ENCODE data around the gene SLC45A2. TPM values are rescaled to one million over a fixed set of nuclear protein-coding genes. Genes with fewer than 3 reads are reported as not detected.

Gene SLC45A2
- total RNA-seq, 1 experiment from 2014 or later: not detected

- ATAC-seq (peak; percentile 75), DNase-seq (ENCODE audit: low spot score) (no peak)
- POLR2A ChIA-PET: no interaction called here
- no peak for TF ChIP-seq SP1 (CRISPR knock-in tag; conservative IDR thresholded peaks at IDR 0.05)
- TF ChIP-seq AFF4 (CRISPR knock-in tag; IDR thresholded peaks at IDR 0.05; ENCODE audit: borderline replicate concordance): no peak
- no peak for TF ChIP-seq NR1H2 (CRISPR knock-in tag; IDR thresholded peaks at IDR 0.05)
- TF ChIP-seq RORB (CRISPR knock-in tag; IDR thresholded peaks at IDR 0.05): no peak
- TF ChIP-seq ZNF263 (CRISPR knock-in tag; IDR thresholded peaks at IDR 0.05; ENCODE audit: low read depth): no peak
- no peak for TF ChIP-seq MXD4 (CRISPR knock-in tag; IDR thresholded peaks at IDR 0.05; ENCODE audit: borderline replicate concordance)
- no peak for TF ChIP-seq ZMAT4 (CRISPR knock-in tag; IDR thresholded peaks at IDR 0.05)
- no peak for TF ChIP-seq ZNF396 (CRISPR knock-in tag; IDR thresholded peaks at IDR 0.05; ENCODE audit: borderline replicate concordance)
- TF ChIP-seq EMX1 (CRISPR knock-in tag; IDR thresholded peaks at IDR 0.05): no peak
- no peak for TF ChIP-seq ERG (CRISPR knock-in tag; IDR thresholded peaks at IDR 0.05)
- TF ChIP-seq ZNF423 (CRISPR knock-in tag; IDR thresholded peaks at IDR 0.05): no peak
- no peak for TF ChIP-seq GRHL2 (CRISPR knock-in tag; IDR thresholded peaks at IDR 0.05; ENCODE audit: insufficient replicate concordance, severe bottlenecking)
- no peak for TF ChIP-seq SMAD3 (CRISPR knock-in tag; IDR thresholded peaks at IDR 0.05; ENCODE audit: borderline replicate concordance)
- TF ChIP-seq GTF2I (CRISPR knock-in tag; conservative IDR thresholded peaks at IDR 0.05): no peak
- Mint-ChIP-seq H3K27me3 (ENCODE audit: low read depth) (no peaks in the 10 kb centered on the region), H3K36me3 (no peaks in the 10 kb centered on the region), H3K4me3 (no peak overlapping the region; the same call in 1 of the 2 replicates), H3K4me1 (peaks cover 64% of the 10 kb centered on the region), H3K27ac (peak overlapping the region; percentile 91), H3K9me3 (peaks cover 3% of the 10 kb centered on the region; the same call in 1 of the 2 replicates)
- CTCF ChIA-PET: interaction anchor here (1.0 to 2.2 kb wide), 3 partner anchors 8 to 19 kb away, joined by 4 to 10 read pairs (median 5); no protein-coding TSS in a partner anchor
Observed at GRCh38 chr5:33978306-33978705, 6.2 kb downstream of the SLC45A2 start.

GRCh38 chr5:33976307-33976706 lies 8.2 kb downstream of the SLC45A2 start:
- ATAC-seq (no peak), DNase-seq (ENCODE audit: low spot score) (no peak)
- Mint-ChIP-seq H3K27ac (no peak overlapping the region), H3K9me3 (peaks cover 3% of the 10 kb centered on the region; the same call in 1 of the 2 replicates), H3K4me3 (no peak overlapping the region), H3K4me1 (peaks cover 64% of the 10 kb centered on the region), H3K27me3 (ENCODE audit: low read depth) (no peaks in the 10 kb centered on the region), H3K36me3 (no peaks in the 10 kb centered on the region)
- POLR2A ChIA-PET: no interaction called here
- CTCF ChIA-PET: no interaction called here
- TF ChIP-seq ARID4B (CRISPR knock-in tag; IDR thresholded peaks at IDR 0.05; ENCODE audit: borderline replicate concordance) (no peak), ZNF138 (CRISPR knock-in tag; conservative IDR thresholded peaks at IDR 0.05) (no peak), E2F4 (CRISPR knock-in tag; IDR thresholded peaks at IDR 0.05; ENCODE audit: borderline replicate concordance, low read depth) (no peak), RORB (CRISPR knock-in tag; IDR thresholded peaks at IDR 0.05) (no peak), SMAD3 (CRISPR knock-in tag; IDR thresholded peaks at IDR 0.05; ENCODE audit: borderline replicate concordance) (no peak), AR (CRISPR knock-in tag; IDR thresholded peaks at IDR 0.05) (no peak), GTF2I (CRISPR knock-in tag; conservative IDR thresholded peaks at IDR 0.05) (no peak), SMAD4 (CRISPR knock-in tag; IDR thresholded peaks at IDR 0.05) (no peak), NFYB (CRISPR knock-in tag; conservative IDR thresholded peaks at IDR 0.05; ENCODE audit: low read depth) (no peak), ATF1 (CRISPR knock-in tag; IDR thresholded peaks at IDR 0.05) (no peak)

Data from WTC11 (cell line).